Measurements from ENCODE around the gene LRGUK. TPM values are rescaled to one million over a fixed set of nuclear protein-coding genes. Genes with fewer than 3 reads are reported as not detected.

Gene LRGUK
- total RNA-seq, 1 experiment from 2014 or later, result 1.5 TPM

- Histone ChIP-seq H2AFZ (ENCODE audit: low read length) (no peak overlapping the region), H3K23ac (ENCODE audit: insufficient read length, low read depth, low read length) (no peak overlapping the region), H2AK5ac (ENCODE audit: insufficient read length, low read length) (no peak overlapping the region), H3K23me2 (ENCODE audit: insufficient read length, low read depth, low read length, poor library complexity, severe bottlenecking) (no peaks in the 10 kb centered on the region), H3T11ph (ENCODE audit: low read length) (no peak overlapping the region), H3K4me1 (ENCODE audit: insufficient read depth, low read length) (no peaks in the 10 kb centered on the region), H3K27ac (ENCODE audit: insufficient read length, low read depth, low read length) (no peak overlapping the region), H2BK15ac (ENCODE audit: low read depth, low read length) (no peak overlapping the region), H3K9me3 (ENCODE audit: control insufficient read depth, low read depth, low read length) (no peaks in the 10 kb centered on the region), H4K91ac (ENCODE audit: insufficient read length, low read depth, low read length) (no peak overlapping the region), H3K14ac (ENCODE audit: insufficient read depth, low read length) (no peak overlapping the region), H3K4me2 (ENCODE audit: insufficient read depth, insufficient read length, low read length) (no peak overlapping the region), H4K20me1 (ENCODE audit: control insufficient read depth, insufficient read depth, insufficient read length) (no peaks in the 10 kb centered on the region), H3K79me1 (ENCODE audit: insufficient read depth, low read depth, low read length, poor library complexity, severe bottlenecking) (no peaks in the 10 kb centered on the region), H3K9ac (ENCODE audit: extremely low read depth, insufficient read length, low read length) (no peak overlapping the region), H3K18ac (ENCODE audit: insufficient read length, low read depth, low read length) (no peak overlapping the region), H4K5ac (ENCODE audit: insufficient read length, low read depth, low read length) (no peak overlapping the region), H3K27me3 (ENCODE audit: insufficient read depth, low read length) (no peaks in the 10 kb centered on the region), H2BK120ac (ENCODE audit: low read depth, low read length, poor library complexity, severe bottlenecking) (no peak overlapping the region), H3K4ac (ENCODE audit: low read depth, low read length) (no peak overlapping the region), H2BK12ac (ENCODE audit: insufficient read length, low read depth, low read length) (no peak overlapping the region), H2BK5ac (ENCODE audit: insufficient read length, low read length) (no peak overlapping the region), H4K8ac (replicated peaks; ENCODE audit: insufficient read length, low read depth, low read length) (no peak overlapping the region), H3K56ac (ENCODE audit: insufficient read length, low read depth, low read length) (no peak overlapping the region), H2BK20ac (ENCODE audit: low read depth, low read length, poor library complexity, severe bottlenecking) (no peak overlapping the region), H3K79me2 (ENCODE audit: insufficient read depth, low read length) (no peaks in the 10 kb centered on the region)
- peaks cover under 1% of the 10 kb centered on the region in 2 experiments; a peak in 3 of 4 replicates for H3K4me1 Mint-ChIP-seq
- H3K27ac Mint-ChIP-seq, result no peak overlapping the region; a peak in 1 of 7 replicates
- no peak overlapping the region for H3K4me3 Mint-ChIP-seq
- no peaks in the 10 kb centered on the region for H3K9me3 Mint-ChIP-seq
- H3K27me3 Mint-ChIP-seq (ENCODE audit: low read depth), result peaks cover 1% of the 10 kb centered on the region; the same call in 1 of the 2 replicates
- no peak for DNase-seq
- no peak for TF ChIP-seq CTCF (conservative IDR thresholded peaks at IDR 0.05)
- H3K36me3 Mint-ChIP-seq (ENCODE audit: insufficient read depth in 1 of 3, low read depth in 3 of 3), result peaks cover 0 to 9% (median 3%) of the 10 kb centered on the region in 3 experiments; a peak in 3 of 7 replicates
- WGBS (ENCODE audit: extremely low coverage, insufficient read length, low lambda C conversion rate), result no CpG with 5 or more reads among the region's 4 CpGs
Measured at GRCh38 chr7:134203186-134203889, 76.2 kb downstream of the LRGUK start.
